Karpas-422 (cell line): Measurements from ENCODE around the gene SBF1. TPM values are rescaled to one million over a fixed set of nuclear protein-coding genes. Genes with fewer than 3 reads are reported as not detected.

Experiments used
- DNase-seq: peaks from one replicate; pipeline ENCODE4 v3.0.0-alpha.2; 2015
- H2AFZ ChIP-seq: fragments of 200-600 bp; sonication (generic); 2 replicates; pipeline ENCODE4 v1.6.1; 2014; ENCODE audit warnings: antibody characterized with exemption, low read length, mixed read lengths
- H3K27ac ChIP-seq: fragments of 200-600 bp; sonication (generic); 2 replicates; pipeline ENCODE4 v1.5.1; 2014; ENCODE audit warnings: mild to moderate bottlenecking, low read length, moderate library complexity
- H3K27me3 ChIP-seq: fragments of 200-600 bp; sonication (generic); 2 replicates; pipeline ENCODE4 v1.6.1; 2014; ENCODE audit warnings: low read length, mixed read lengths
- H3K36me3 ChIP-seq: fragments of 200-600 bp; sonication (generic); 2 replicates; pipeline ENCODE4 v1.6.1; 2014; ENCODE audit warnings: low read length, mixed read lengths; ENCODE audit not compliant: insufficient read depth
- H3K4me1 ChIP-seq: fragments of 200-600 bp; sonication (generic); 2 replicates; pipeline ENCODE4 v1.6.1; 2014; ENCODE audit warnings: mild to moderate bottlenecking, low read length, mixed read lengths
- H3K4me2 ChIP-seq: fragments of 200-600 bp; sonication (generic); 2 replicates; pipeline ENCODE4 v1.6.1; 2014; ENCODE audit warnings: low read length, low read depth, mild to moderate bottlenecking; ENCODE audit not compliant: poor library complexity, severe bottlenecking
- H3K4me3 ChIP-seq: fragments of 200-600 bp; sonication (generic); 2 replicates; pipeline ENCODE4 v1.5.1; 2014; ENCODE audit warnings: mild to moderate bottlenecking, antibody characterized with exemption, low read length, mixed read lengths
- H3K79me2 ChIP-seq: fragments of 200-600 bp; sonication (generic); 2 replicates; pipeline ENCODE4 v1.6.1; 2014; ENCODE audit warnings: mild to moderate bottlenecking, low read length, mixed read lengths
- H3K9ac ChIP-seq: fragments of 200-600 bp; sonication (generic); 2 replicates; pipeline ENCODE4 v1.6.0; 2014; ENCODE audit warnings: low read length
- H3K9me2 ChIP-seq: fragments of 200-600 bp; sonication (generic), shearing (Covaris generic); replicated peaks from 2 replicates; pipeline ENCODE4 v1.6.0; 2014; ENCODE audit warnings: mild to moderate bottlenecking, low read length, moderate library complexity; ENCODE audit not compliant: insufficient read depth
- H3K9me3 ChIP-seq: fragments of 300-700, 200-600 bp; sonication (generic); 2 replicates; pipeline ENCODE4 v1.6.1; 2014; ENCODE audit warnings: low read length, mixed read lengths
- H4K20me1 ChIP-seq: fragments of 200-600 bp; sonication (generic); 2 replicates; pipeline ENCODE4 v1.6.1; 2014; ENCODE audit warnings: mild to moderate bottlenecking, antibody characterized with exemption, low read length, low read depth; ENCODE audit not compliant: insufficient read depth
- total RNA-seq: library from RNA; depleted of rRNA; stranded (reverse); fragments of >200 nt; shearing (Covaris generic); gene quantifications from 2 replicates; pipeline ENCODE4 v1.2.3, GENCODE V29; 2014; ENCODE audit warnings: low replicate concordance

Gene SBF1
- total RNA-seq, 1 experiment from 2014 or later: 33.5 TPM

DNA sequence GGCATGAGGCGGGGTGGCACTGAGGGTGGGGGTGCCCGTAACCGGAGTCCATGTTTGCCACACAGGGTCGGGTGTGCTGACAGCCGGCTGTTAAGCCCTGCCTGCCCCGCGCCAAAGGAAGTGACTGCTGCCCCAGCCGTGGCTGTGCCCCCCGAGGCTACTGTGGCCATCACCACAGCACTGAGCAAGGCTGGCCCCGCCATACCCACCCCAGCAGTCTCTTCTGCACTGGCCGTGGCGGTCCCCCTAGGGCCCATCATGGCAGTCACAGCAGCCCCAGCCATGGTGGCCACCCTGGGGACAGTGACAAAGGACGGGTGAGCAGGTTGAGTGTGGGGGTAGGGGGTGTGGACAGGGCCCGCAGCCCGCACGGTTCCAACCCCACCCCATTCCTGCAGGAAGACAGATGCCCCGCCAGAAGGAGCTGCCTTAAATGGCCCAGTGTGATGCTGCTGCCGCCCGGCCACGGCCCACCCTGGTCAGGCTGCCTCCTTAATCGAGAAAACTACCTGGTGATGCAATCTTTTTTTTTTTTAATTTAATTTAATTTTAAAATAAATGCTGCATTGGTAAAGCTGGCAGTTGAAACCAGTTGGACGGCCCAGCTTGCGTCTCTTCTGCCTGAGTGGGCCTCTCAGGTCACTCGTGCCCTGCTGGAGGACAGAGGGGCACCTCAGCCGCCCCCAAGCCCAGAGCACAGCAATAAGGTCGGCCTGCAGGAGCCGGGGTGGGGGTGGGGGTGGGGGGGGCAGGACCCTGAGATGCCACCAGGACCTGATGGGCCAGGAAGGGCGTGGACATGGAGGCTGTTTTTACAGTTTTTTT lies 30.8 kb downstream of the SBF1 start:
- H3K9me2 ChIP-seq: no peaks in the 10 kb centered on the region
- no peak overlapping the region for H2AFZ ChIP-seq
- H3K27me3 ChIP-seq: no peaks in the 10 kb centered on the region
- H3K4me3 ChIP-seq: no peak overlapping the region
- no peak overlapping the region for H3K27ac ChIP-seq
- H4K20me1 ChIP-seq: peaks cover 6% of the 10 kb centered on the region; the same call in 1 of the 2 replicates
- peaks cover 7% of the 10 kb centered on the region; the same call in 1 of the 2 replicates for H3K36me3 ChIP-seq
- H3K4me2 ChIP-seq: no peak overlapping the region
- no peak for DNase-seq
- H3K79me2 ChIP-seq: no peaks in the 10 kb centered on the region
- H3K9ac ChIP-seq: no peak overlapping the region
- H3K9me3 ChIP-seq: no peaks in the 10 kb centered on the region
- H3K4me1 ChIP-seq: peaks cover 8% of the 10 kb centered on the region

- Histone ChIP-seq H3K4me1 (peaks cover 8% of the 10 kb centered on the region), H3K36me3 (0 out of 2 replicates have a peak, but pooled peaks cover 3% of the 10 kb centered on the region), H3K79me2 (no peaks in the 10 kb centered on the region), H3K9me2 (no peaks in the 10 kb centered on the region), H3K4me3 (no peak overlapping the region), H3K27me3 (no peaks in the 10 kb centered on the region), H3K9ac (no peak overlapping the region), H3K9me3 (no peaks in the 10 kb centered on the region), H4K20me1 (peaks cover 6% of the 10 kb centered on the region; the same call in 1 of the 2 replicates), H3K4me2 (no peak overlapping the region), H2AFZ (no peak overlapping the region), H3K27ac (no peak overlapping the region)
- no peak for DNase-seq
These were observed 31.6 kb downstream of the SBF1 start for GRCh38 chr22:50443197-50443596.

GRCh38 chr22:50441428-50441993 lies 33.3 kb downstream of the SBF1 start:
- Histone ChIP-seq H2AFZ (no peak overlapping the region), H3K27ac (no peak overlapping the region), H3K36me3 (0 out of 2 replicates have a peak, but pooled peaks cover 3% of the 10 kb centered on the region), H3K27me3 (no peaks in the 10 kb centered on the region), H4K20me1 (peaks cover 6% of the 10 kb centered on the region; the same call in 1 of the 2 replicates), H3K4me3 (no peak overlapping the region), H3K4me1 (peaks cover 8% of the 10 kb centered on the region), H3K9me2 (no peaks in the 10 kb centered on the region), H3K79me2 (no peaks in the 10 kb centered on the region), H3K9ac (no peak overlapping the region), H3K4me2 (no peak overlapping the region), H3K9me3 (no peaks in the 10 kb centered on the region)
- no peak for DNase-seq

DNA sequence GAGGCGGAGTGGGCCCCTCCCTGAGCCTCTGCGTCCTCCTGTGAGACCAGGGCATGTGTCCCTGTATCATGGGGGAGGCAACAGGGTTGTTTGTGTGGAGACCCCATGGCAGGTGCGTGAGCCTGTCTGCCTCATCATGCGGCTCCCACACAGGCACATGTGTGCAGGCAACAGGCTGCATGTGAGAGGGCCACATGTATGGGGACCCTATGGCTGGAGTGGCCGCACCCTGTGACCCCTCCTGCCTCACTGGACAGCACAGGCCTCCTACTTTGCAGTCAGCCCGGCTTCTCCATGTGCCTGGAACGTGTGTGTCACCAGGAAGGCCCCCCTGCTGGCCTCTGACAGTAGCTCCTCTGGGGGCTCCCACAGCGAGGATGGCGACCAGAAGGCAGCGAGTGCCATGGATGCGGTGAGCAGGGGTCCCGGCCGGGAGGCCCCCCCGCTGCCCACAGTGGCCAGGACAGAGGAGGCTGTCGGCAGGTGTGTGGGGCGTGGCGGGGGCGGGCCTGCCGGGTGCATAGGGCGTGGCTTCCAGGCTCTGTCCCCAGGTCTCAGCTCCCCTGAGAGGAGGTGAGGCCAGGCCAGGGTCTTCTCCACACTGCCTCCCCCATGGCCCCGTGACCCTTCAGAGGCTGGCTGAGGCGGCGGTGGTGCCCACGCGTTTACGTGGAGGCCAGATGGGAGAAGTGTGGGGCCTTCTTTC lies 34.1 kb downstream of the SBF1 start:
- DNase-seq: no peak
- H3K4me1 ChIP-seq: peaks cover 5% of the 10 kb centered on the region
- H4K20me1 ChIP-seq: peaks cover 3% of the 10 kb centered on the region; the same call in 1 of the 2 replicates
- H3K9me2 ChIP-seq: no peaks in the 10 kb centered on the region
- no peak overlapping the region for H3K9ac ChIP-seq
- no peaks in the 10 kb centered on the region for H3K27me3 ChIP-seq
- H3K27ac ChIP-seq: no peak overlapping the region
- H3K79me2 ChIP-seq: no peaks in the 10 kb centered on the region
- 0 out of 2 replicates have a peak, but pooled peaks cover 3% of the 10 kb centered on the region for H3K36me3 ChIP-seq
- no peaks in the 10 kb centered on the region for H3K9me3 ChIP-seq
- no peak overlapping the region for H3K4me2 ChIP-seq
- no peak overlapping the region for H3K4me3 ChIP-seq
- no peak overlapping the region for H2AFZ ChIP-seq

DNA sequence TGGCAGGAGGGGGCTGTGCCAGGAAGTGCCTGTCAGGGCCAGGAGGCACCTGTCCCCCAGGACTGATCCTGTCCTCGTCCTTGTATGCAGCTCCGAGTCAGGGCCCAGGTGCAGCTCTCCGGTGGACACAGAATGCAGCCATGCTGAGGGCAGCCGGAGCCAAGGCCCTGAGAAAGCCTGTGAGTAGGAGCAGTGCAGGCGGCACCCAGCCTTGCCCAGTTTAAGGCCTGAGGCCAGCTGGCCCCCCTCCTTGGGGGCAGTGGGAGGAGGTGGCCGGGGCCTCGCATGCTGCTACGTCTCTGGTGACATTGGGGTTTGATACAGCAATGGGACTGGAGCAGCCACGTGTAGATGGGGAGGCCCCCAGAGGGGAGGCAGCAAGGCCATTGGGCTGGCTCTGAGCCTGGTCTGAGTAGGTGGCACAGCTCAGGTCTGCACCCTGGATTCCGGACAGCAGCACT lies 34.9 kb downstream of the SBF1 start:
- Histone ChIP-seq H3K9me2 (no peaks in the 10 kb centered on the region), H3K9ac (no peak overlapping the region), H3K9me3 (no peaks in the 10 kb centered on the region), H3K4me3 (no peak overlapping the region), H4K20me1 (no peaks in the 10 kb centered on the region), H3K79me2 (no peaks in the 10 kb centered on the region), H3K36me3 (0 out of 2 replicates have a peak, but pooled peaks cover 3% of the 10 kb centered on the region), H3K27ac (no peak overlapping the region), H3K4me1 (no peaks in the 10 kb centered on the region), H3K27me3 (no peaks in the 10 kb centered on the region), H2AFZ (no peak overlapping the region), H3K4me2 (no peak overlapping the region)
- no peak for DNase-seq

DNA sequence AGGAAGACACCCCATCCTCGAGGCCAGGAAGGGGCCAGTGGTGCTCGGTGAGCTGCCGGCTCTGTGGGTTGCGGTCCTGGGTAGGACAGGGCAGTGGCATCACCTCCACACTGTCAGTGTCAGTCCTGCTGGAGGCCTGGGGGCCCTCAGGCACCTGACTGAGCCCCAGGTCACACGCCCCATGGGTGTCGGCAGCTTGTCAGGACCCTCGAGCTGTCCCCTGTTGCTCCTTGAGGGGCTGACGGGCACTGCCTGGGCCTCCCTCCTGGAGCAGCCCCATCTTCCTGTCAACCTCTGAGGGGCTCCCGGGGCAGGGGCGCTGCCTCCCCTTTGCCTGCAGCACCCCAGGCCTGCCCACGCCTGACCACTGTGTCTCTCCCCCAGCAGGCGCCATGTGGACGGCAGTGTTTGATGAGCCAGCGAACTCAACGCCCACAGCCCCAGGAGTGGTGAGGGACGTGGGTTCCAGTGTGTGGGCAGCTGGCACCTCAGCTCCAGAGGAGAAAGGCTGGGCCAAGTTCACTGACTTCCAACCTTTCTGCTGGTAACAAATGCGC lies 35.4 kb downstream of the SBF1 start:
- Histone ChIP-seq H4K20me1 (no peaks in the 10 kb centered on the region), H3K9me2 (no peaks in the 10 kb centered on the region), H3K9me3 (no peaks in the 10 kb centered on the region), H3K36me3 (0 out of 2 replicates have a peak, but pooled peaks cover 3% of the 10 kb centered on the region), H3K27me3 (no peaks in the 10 kb centered on the region), H3K79me2 (no peaks in the 10 kb centered on the region), H3K9ac (no peak overlapping the region), H3K4me1 (no peaks in the 10 kb centered on the region), H2AFZ (no peak overlapping the region), H3K4me2 (no peak overlapping the region), H3K27ac (no peak overlapping the region), H3K4me3 (no peak overlapping the region)
- DNase-seq: no peak

DNA sequence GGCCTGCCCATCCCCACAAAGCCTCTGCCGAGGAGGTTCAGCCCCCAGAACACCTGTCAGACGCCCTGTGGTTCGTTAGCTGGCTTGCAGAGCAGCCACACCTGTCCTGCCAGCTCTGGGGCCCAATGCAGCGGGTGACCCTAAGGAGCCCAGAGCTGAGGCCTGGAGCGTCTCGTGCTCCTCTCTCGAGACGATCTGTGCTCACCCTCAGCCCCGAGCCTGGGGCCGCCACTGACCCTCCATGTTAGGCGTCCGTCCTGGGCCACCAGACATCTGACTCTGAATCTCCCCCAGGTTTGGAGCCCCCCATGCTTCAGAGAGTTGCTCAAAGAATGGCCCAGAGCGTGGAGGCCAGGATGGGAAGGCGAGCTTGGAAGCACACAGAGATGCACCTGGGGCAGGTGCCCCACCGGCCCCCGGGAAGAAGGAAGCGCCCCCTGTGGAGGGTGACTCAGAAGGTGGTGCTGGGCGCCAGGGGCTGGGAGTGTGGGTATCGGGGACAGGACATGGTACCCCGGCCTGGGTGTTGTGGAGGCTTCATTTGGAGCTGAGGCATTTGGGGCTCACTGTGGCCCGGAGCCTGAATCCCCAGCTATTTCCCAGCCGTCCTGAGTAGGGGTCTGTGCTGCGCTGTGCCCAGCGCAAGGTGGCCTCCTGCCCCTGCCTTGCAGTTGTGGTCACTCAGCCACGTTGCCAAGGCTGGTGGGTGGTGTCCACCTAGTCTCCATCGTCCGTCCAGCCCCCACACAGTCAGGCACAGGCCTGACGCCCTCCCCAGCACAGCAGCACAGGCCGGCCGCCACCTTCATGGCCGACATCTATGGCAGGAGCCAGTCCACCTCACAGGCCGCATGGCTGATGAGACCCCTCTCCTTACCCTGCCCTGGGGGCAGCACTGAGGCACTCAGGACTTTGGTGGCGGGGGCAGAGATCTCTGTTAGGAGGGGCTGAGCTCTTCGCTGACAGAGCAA lies 36.2 kb downstream of the SBF1 start:
- Histone ChIP-seq H3K9me3 (no peaks in the 10 kb centered on the region), H3K27ac (no peak overlapping the region), H4K20me1 (no peaks in the 10 kb centered on the region), H3K79me2 (no peaks in the 10 kb centered on the region), H3K4me2 (no peak overlapping the region), H3K36me3 (0 out of 2 replicates have a peak, but pooled peaks cover 3% of the 10 kb centered on the region), H2AFZ (no peak overlapping the region), H3K4me1 (no peaks in the 10 kb centered on the region), H3K27me3 (no peaks in the 10 kb centered on the region), H3K4me3 (no peak overlapping the region), H3K9me2 (no peaks in the 10 kb centered on the region), H3K9ac (no peak overlapping the region)
- DNase-seq: no peak
